D721Med (cell line): ENCODE data around the gene ACADL.

Experiments used
- DNase-seq: peaks from one replicate; pipeline ENCODE4 v3.0.0; 2011; ENCODE audit warnings: low spot score; ENCODE audit not compliant: insufficient read length
- FAIRE-seq: peaks from 2 replicates; lab custom pipeline; 2011; peaks lifted over from hg19 to GRCh38; lab: Jason Lieb, UNC
- TF ChIP-seq, protein P1 (sequence below): IDR thresholded peaks from 2 replicates; pipeline ENCODE4 v1.5.1; 2012; ENCODE audit warnings: mild to moderate bottlenecking, control low read depth; ENCODE audit not compliant: insufficient read depth; ENCODE audit errors: missing control alignments

The ACADL gene

GRCh38 chr2:210203558-210203957 lies 21.7 kb downstream of the ACADL start:
- FAIRE-seq = no peak
- TF ChIP-seq, protein P1, sequence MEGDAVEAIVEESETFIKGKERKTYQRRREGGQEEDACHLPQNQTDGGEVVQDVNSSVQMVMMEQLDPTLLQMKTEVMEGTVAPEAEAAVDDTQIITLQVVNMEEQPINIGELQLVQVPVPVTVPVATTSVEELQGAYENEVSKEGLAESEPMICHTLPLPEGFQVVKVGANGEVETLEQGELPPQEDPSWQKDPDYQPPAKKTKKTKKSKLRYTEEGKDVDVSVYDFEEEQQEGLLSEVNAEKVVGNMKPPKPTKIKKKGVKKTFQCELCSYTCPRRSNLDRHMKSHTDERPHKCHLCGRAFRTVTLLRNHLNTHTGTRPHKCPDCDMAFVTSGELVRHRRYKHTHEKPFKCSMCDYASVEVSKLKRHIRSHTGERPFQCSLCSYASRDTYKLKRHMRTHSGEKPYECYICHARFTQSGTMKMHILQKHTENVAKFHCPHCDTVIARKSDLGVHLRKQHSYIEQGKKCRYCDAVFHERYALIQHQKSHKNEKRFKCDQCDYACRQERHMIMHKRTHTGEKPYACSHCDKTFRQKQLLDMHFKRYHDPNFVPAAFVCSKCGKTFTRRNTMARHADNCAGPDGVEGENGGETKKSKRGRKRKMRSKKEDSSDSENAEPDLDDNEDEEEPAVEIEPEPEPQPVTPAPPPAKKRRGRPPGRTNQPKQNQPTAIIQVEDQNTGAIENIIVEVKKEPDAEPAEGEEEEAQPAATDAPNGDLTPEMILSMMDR = no peak
- no peak for DNase-seq

DNA sequence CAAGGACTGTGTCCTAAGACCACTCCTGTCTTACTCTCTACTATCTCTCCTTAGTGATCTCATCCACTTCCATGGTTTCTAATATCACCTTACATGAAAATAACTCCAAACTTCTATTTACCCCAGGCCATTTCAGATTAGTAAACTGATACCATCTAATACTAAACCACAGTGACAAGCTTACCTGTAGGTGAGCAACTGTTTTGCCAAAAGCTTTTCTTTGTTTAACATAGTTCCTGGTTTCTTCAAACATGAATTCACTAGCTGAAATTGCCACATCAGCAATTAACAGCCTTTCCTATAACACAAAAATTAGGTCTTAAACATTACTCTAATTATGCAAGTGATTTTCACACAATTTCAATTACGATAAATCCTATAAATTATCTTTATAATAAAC lies 22.1 kb downstream of the ACADL start:
- no peak for DNase-seq
- TF ChIP-seq, protein P1 = no peak

DNA sequence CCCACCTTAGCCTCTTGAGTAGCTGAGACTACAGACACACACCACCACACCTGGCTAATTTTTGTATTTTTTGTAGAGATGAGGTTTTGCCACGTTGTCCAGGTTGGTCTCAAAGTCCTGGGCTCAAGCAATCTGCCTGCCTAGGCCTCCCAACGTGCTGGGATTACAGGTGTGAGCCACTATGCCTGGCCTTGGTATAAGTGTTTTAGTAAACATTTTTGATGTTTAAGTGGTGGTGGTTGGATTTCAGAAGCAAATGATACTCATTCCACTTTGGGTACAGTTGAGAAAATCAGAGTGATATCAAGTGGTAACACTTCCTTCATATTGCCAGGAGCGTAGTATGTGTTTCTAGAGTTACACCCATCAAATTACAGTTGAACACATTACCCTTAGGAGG lies 25.4 kb downstream of the ACADL start:
- no peak for FAIRE-seq
- TF ChIP-seq, protein P1 = no peak

More for the DNA sequence above, 22.1 kb downstream of the ACADL start:
- no peak for FAIRE-seq

GRCh38 chr2:210199186-210199765 lies 26.0 kb downstream of the ACADL start:
- FAIRE-seq (peak; percentile 75), DNase-seq (no peak)
- TF ChIP-seq, protein P1 = peak; percentile 72

More for the DNA sequence above, 25.4 kb downstream of the ACADL start:
- no peak for DNase-seq

- TF ChIP-seq, protein P1 = no peak
- FAIRE-seq (no peak), DNase-seq (no peak)
Measured at GRCh38 chr2:210198326-210198725, 26.9 kb downstream of the ACADL start.

DNA sequence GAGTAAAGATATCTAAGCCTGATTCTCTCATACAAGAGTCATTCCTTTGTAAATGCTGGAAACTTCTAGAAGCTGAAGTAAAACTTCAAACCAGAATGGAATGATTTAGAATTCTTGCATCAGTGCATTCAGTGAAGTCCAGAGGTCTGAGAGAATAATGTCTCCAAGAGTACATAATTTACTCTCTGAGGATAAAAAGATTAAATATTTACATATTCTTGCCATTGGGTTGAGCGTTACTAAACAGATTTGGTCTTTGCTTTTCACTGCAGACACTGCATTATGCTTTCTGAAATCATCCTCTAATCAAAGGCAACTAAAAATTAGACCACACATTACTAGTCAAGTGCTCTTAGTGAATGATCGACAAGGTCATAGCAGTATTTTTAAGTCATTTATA lies 27.5 kb downstream of the ACADL start:
- no peak for FAIRE-seq
- TF ChIP-seq, protein P1 = no peak
- DNase-seq = no peak

- DNase-seq = no peak
- FAIRE-seq = peak; percentile 72
- TF ChIP-seq, protein P1 = peak; percentile 87
Measured at GRCh38 chr2:210195101-210195852, 30.0 kb downstream of the ACADL start.
